NT2/D1 (cell line): ENCODE results near the gene NSA2.
A peak's percentile ranks its signal among the peaks of the same experiment; 100 is the strongest.

Source experiments
- DNase-seq: peaks from one replicate; pipeline ENCODE4 v3.0.0-alpha.2; 2011; ENCODE audit warnings: low read depth, low spot score
- H3K27me3 ChIP-seq: 2 replicates; pipeline ENCODE4 v1.6.0; 2011; ENCODE audit warnings: mild to moderate bottlenecking; ENCODE audit not compliant: insufficient read length, insufficient read depth
- H3K36me3 ChIP-seq: 2 replicates; pipeline ENCODE4 v1.6.1; 2011; ENCODE audit warnings: mild to moderate bottlenecking, low read length, mixed read lengths; ENCODE audit not compliant: insufficient read depth, insufficient read length
- H3K4me1 ChIP-seq: 2 replicates; pipeline ENCODE4 v1.5.1; 2011; ENCODE audit not compliant: insufficient read depth, insufficient read length
- H3K4me3 ChIP-seq: 2 replicates; pipeline ENCODE4 v1.5.1; 2011; ENCODE audit warnings: low read depth; ENCODE audit not compliant: insufficient read length
- H3K9ac ChIP-seq: 2 replicates; pipeline ENCODE4 v1.6.0; 2011; ENCODE audit warnings: low read depth; ENCODE audit not compliant: insufficient read length
- H3K9me3 ChIP-seq: 2 replicates; pipeline ENCODE4 v1.5.1; 2011; ENCODE audit warnings: mild to moderate bottlenecking, low read length; ENCODE audit not compliant: insufficient read depth
- SUZ12 ChIP-seq: IDR thresholded peaks from 2 replicates; pipeline ENCODE4 v1.6.1; 2011; ENCODE audit not compliant: insufficient read length, insufficient read depth; ENCODE audit errors: extremely low read depth
- YY1 ChIP-seq: IDR thresholded peaks from 2 replicates; pipeline ENCODE4 v1.6.1; 2011; ENCODE audit not compliant: insufficient read length, insufficient read depth
- ZNF274 ChIP-seq: IDR thresholded peaks from 2 replicates; pipeline ENCODE4 v1.6.1; 2011; ENCODE audit warnings: mild to moderate bottlenecking, low read depth, low read length

Gene NSA2

DNA sequence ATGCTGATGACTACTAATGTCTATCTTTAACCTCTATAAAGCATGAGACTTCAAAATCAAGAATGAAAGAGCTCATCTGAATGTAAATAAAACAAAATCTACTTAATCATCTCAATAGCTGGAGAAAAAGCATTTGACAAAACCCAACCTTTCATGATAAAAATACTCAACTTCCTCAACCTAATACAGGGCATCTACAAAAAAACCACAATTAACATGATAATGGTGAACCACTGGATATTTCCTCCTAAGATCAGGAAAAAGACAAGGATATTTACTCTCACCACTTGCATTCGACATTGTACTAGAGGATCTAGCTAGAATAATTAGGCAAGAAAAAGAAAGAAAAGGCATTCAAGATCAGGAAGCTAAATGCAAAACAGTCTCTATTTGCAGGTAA lies 49.8 kb downstream of the NSA2 start:
- H3K36me3 ChIP-seq: peaks cover 14% of the 10 kb centered on the region
- H3K27me3 ChIP-seq: no peaks in the 10 kb centered on the region
- TF ChIP-seq SUZ12 (no peak), YY1 (no peak), ZNF274 (no peak)
- no peaks in the 10 kb centered on the region for H3K9me3 ChIP-seq
- peak; percentile 39 for DNase-seq
- no peak overlapping the region for H3K4me3 ChIP-seq
- H3K4me1 ChIP-seq: peaks cover 3% of the 10 kb centered on the region
- no peak overlapping the region for H3K9ac ChIP-seq

DNA sequence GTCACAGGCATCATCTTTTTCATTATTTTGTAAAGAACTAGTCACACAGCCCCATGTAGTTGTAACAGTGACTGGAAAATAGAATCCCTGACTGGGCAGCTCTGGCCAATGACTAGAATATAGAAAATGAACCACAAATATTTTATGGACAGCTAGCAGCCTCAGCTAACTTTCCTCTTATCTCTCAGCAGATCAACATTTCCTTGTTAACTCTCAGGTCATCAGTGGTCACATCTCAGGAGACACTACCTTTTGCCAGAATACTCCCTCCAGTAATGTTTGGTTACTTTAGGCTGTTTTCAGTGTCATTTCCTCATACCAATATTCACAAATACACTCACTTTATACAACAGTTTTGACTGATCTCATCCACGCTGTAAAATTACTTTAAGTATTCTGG lies 55.2 kb downstream of the NSA2 start:
- no peak for DNase-seq
- Histone ChIP-seq H3K36me3 (peaks cover 11% of the 10 kb centered on the region), H3K4me1 (peaks cover 3% of the 10 kb centered on the region), H3K9me3 (no peaks in the 10 kb centered on the region), H3K27me3 (no peaks in the 10 kb centered on the region), H3K4me3 (no peak overlapping the region), H3K9ac (no peak overlapping the region)
- TF ChIP-seq SUZ12 (no peak), YY1 (no peak), ZNF274 (no peak)

DNA sequence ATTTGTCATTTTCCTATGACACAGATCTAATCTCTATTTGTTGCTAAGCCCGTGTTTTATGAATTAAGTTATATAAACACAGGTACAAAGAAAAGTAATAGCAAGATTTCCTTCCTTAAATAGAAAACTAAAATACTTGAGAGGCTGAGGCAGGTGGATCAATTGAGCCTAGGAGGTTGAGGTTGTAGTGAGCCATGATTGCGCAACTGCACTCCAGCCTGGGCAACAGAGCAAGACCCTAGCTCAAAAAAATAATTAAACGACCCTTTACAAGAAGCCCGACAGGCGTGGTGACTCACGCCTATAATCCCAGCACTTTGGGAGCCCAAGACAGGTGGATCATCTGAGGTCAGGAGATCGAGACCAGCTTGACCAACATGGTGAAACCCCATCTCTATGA lies 62.4 kb downstream of the NSA2 start:
- Histone ChIP-seq H3K27me3 (no peaks in the 10 kb centered on the region), H3K36me3 (peaks cover 21% of the 10 kb centered on the region), H3K4me3 (no peak overlapping the region), H3K9me3 (no peaks in the 10 kb centered on the region), H3K9ac (no peak overlapping the region), H3K4me1 (no peaks in the 10 kb centered on the region)
- TF ChIP-seq YY1 (no peak), ZNF274 (no peak), SUZ12 (no peak)
- DNase-seq: no peak
